AG09309 (cell line): ENCODE results near the gene BRINP3.

Experiments used
- DNase-seq: peaks from one replicate; pipeline ENCODE4 v3.0.0-alpha.2; 2010; ENCODE audit warnings: low read depth
- H3K4me3 ChIP-seq: 2 replicates; pipeline ENCODE4 v1.5.1; 2011; ENCODE audit warnings: mild to moderate bottlenecking, low read depth, low read length, moderate library complexity; ENCODE audit not compliant: control insufficient read depth
- TF ChIP-seq, protein P1 (sequence below): IDR thresholded peaks from 2 replicates; pipeline ENCODE4 v1.5.1; 2011; ENCODE audit warnings: mild to moderate bottlenecking, low read depth, low read length, inconsistent platforms; ENCODE audit not compliant: insufficient read depth, control insufficient read depth; ENCODE audit errors: missing control alignments

BRINP3 gene

DNA sequence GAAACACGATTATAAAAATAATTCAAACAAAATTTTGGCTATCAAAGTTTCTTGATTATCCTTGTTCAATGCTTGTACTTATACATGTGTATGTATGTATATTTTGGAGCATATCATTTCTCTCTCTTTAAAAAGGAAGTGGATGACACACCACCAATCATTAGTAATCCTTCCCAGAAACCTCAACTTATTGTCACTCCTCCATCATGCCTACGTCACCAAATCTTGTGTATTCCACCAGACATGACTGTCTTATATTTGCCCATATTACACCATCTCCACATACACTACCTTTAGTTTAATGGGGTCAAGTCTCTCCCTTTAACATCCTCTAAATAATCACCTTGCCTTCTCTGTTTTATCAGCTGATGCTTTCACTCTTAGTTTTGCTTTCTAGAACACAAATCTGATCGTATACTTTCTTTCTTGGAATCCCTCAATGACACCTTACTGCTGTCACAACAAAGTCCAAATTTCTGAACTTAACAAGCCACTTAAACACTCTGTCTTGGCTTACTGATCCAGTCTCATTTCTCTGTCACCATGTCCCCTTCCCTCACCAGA, 124.0 kb downstream of the BRINP3 start:
- no peak overlapping the region for H3K4me3 ChIP-seq
- no peak for DNase-seq
- TF ChIP-seq, protein P1, sequence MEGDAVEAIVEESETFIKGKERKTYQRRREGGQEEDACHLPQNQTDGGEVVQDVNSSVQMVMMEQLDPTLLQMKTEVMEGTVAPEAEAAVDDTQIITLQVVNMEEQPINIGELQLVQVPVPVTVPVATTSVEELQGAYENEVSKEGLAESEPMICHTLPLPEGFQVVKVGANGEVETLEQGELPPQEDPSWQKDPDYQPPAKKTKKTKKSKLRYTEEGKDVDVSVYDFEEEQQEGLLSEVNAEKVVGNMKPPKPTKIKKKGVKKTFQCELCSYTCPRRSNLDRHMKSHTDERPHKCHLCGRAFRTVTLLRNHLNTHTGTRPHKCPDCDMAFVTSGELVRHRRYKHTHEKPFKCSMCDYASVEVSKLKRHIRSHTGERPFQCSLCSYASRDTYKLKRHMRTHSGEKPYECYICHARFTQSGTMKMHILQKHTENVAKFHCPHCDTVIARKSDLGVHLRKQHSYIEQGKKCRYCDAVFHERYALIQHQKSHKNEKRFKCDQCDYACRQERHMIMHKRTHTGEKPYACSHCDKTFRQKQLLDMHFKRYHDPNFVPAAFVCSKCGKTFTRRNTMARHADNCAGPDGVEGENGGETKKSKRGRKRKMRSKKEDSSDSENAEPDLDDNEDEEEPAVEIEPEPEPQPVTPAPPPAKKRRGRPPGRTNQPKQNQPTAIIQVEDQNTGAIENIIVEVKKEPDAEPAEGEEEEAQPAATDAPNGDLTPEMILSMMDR, result no peak

DNA sequence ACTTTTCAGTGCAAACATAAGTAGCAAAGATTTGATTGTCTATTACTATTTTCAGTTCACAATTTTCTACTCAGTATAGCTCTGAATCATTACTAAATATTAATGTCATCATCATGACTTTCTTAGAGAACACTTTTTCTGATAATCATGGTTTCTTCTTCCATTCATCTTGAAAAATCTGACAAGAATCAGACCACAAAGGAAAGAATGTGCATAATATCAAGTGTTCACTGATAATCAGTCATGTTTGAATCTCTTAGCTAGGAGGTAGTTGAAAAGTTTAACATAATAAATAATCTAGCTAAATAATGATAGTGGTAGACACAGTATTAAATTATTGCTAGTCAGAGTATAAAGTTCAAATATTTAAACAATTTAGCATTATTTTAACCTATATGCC, 133.2 kb downstream of the BRINP3 start:
- TF ChIP-seq, protein P1, result no peak
- no peak for DNase-seq
- H3K4me3 ChIP-seq, result no peak overlapping the region

DNA sequence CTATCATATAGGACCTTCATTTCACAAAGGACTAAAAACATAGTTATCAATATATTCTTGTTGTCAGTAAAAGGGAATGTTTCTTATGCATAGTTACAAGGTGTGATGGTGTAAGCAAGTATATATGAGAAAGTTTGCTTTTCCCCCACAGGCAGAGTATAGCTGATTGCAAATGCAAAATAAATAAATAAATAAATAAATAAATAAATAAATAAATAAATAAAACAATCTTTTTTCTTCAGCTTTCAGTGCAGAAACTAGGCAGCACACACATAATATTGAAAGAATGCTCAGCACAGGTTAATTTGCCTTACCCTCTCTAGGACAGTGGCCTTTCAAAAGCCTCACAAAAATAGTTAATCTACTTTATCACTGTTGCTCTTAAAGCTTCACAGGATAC, 138.8 kb downstream of the BRINP3 start:
- no peak overlapping the region for H3K4me3 ChIP-seq
- DNase-seq, result no peak
- TF ChIP-seq, protein P1, result no peak

GRCh38 chr1:190328871-190329270, 148.8 kb downstream of the BRINP3 start:
- no peak overlapping the region for H3K4me3 ChIP-seq
- TF ChIP-seq, protein P1, result no peak
- DNase-seq, result no peak

DNA sequence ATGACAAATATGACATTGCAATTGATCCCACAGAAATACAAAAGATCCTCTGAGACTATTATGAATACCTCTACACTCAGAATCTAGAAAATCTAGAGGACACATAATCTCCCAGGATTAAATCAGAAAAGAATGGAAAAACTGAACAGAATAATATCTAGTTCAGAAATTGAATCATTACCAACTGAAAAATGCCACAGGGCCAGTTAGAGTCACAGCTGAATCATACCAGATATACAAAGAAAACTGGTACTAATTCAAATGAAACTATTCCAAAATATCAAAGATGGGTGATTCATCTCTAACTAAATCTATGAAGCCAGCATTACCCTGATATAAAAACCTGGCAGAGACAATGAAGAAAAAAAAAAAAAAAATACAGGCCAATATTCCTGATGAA, 149.3 kb downstream of the BRINP3 start:
- no peak overlapping the region for H3K4me3 ChIP-seq
- TF ChIP-seq, protein P1, result no peak
- DNase-seq, result no peak

DNA sequence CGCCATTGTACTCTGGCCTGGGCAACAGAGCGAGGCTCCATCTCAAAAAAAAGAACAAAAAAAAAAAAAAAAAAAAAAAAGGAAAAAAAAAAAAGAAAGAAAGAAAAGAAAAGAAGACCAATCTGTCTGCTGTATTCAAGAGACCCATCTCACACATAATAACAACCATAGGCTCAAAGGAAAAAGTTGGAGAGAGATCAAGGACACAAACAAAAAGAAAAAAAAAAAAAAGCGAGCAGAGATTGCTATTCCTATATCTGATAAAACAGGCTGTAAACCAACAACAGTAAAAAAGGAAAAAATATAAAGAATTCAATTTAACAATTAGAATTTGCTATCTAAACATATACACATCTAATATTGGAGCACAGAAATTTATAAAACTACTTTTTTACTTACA, 150.4 kb downstream of the BRINP3 start:
- TF ChIP-seq, protein P1, result no peak
- no peak for DNase-seq
- H3K4me3 ChIP-seq, result no peak overlapping the region

DNA sequence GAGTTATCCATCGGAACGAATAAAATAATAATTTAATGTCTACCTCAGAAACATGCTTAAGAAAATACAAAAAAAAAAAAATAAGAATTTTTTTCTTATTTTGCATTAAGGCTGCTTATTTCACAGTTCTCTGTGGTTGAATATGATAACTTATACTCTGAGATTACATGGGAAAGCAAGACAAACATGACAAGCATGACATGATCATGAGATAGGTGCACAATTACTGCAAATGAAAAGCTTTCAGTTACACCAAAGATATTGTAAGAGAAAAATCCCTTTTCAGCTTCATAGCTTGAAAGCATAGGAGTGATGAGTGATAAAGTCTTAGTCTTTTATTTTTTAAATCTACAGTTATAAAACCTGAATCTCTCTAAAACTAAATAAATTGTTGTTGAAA, 154.1 kb downstream of the BRINP3 start:
- TF ChIP-seq, protein P1, result no peak
- no peak overlapping the region for H3K4me3 ChIP-seq
- DNase-seq, result no peak
